HG03108 (cell line): ENCODE measurements around the gene RERE.
"Not testable (repeated sequence)": the region's sequence is repeated elsewhere in the genome, so short reads cannot be mapped to it uniquely, and the experiment has no call there.

ENCODE experiments used
- ATAC-seq: cut with Tn5 transposase; IDR thresholded peaks from one replicate; pipeline ENCODE4 v1.9.1; 2021; ENCODE audit warnings: moderate library complexity; ENCODE audit not compliant: unreplicated experiment

RERE gene

GRCh38 chr1:8396083-8396785 is 421.2 kb downstream of the RERE start:
- no peak for ATAC-seq

GRCh38 chr1:8395433-8395866 is 422.0 kb downstream of the RERE start:
- no peak for ATAC-seq

GRCh38 chr1:8394456-8395321 is 422.8 kb downstream of the RERE start:
- no peak for ATAC-seq

- ATAC-seq, result no peak
These were observed 424.9 kb downstream of the RERE start for GRCh38 chr1:8392522-8392921.

GRCh38 chr1:8390707-8391106 is 426.7 kb downstream of the RERE start:
- no peak for ATAC-seq

GRCh38 chr1:8389958-8390535 is 427.4 kb downstream of the RERE start:
- no peak for ATAC-seq

GRCh38 chr1:8388732-8389562 is 428.5 kb downstream of the RERE start:
- no peak for ATAC-seq

GRCh38 chr1:8386247-8386646 is 431.2 kb downstream of the RERE start:
- no peak for ATAC-seq

- ATAC-seq, result no peak
These were observed 432.9 kb downstream of the RERE start for GRCh38 chr1:8384577-8384976.

- no peak for ATAC-seq
These were observed 433.4 kb downstream of the RERE start for GRCh38 chr1:8384088-8384487.

GRCh38 chr1:8382608-8383505 is 434.6 kb downstream of the RERE start:
- no peak for ATAC-seq

- no peak for ATAC-seq
These were observed 435.4 kb downstream of the RERE start for GRCh38 chr1:8382051-8382505.

GRCh38 chr1:8381618-8382017 is 435.8 kb downstream of the RERE start:
- ATAC-seq, result no peak

- ATAC-seq, result not testable (repeated sequence)
These were observed 437.1 kb downstream of the RERE start for GRCh38 chr1:8380310-8380709.

GRCh38 chr1:8379513-8380186 is 437.8 kb downstream of the RERE start:
- ATAC-seq, result no peak

GRCh38 chr1:8378981-8379470 is 438.4 kb downstream of the RERE start:
- ATAC-seq, result no peak

GRCh38 chr1:8378178-8378577 is 439.3 kb downstream of the RERE start:
- no peak for ATAC-seq

GRCh38 chr1:8377271-8377981 is 440.0 kb downstream of the RERE start:
- no peak for ATAC-seq
